Heart left ventricle (tissue), 16 donors: ENCODE results near the gene VPS54. TPM values are rescaled to one million over a fixed set of nuclear protein-coding genes. Genes with fewer than 3 reads are reported as not detected.

ENCODE experiments used
- ATAC-seq, 4 donors: fragments of 200-7000 bp; cut with Tn5 transposase; one replicate each; pipeline ENCODE4 v1.9.1; 2020 to 2022; ENCODE audit warnings: moderate library complexity in 4 of 4, mild to moderate bottlenecking in 3 of 4, moderate number of reproducible peaks in 1 of 4
- DNase-seq, 5 donors: peaks; one replicate each; pipeline ENCODE4 v3.0.0-alpha.2; 2020
- H3K27ac ChIP-seq, 12 donors: fragments of 200-600 bp; sonication (generic) in 4 of 12; one replicate each; pipeline versions ENCODE4 v1.5.0 to v1.8.0; 2016 to 2022; ENCODE audit warnings: mild to moderate bottlenecking in 2 of 12
- H3K27me3 ChIP-seq, 9 donors: fragments of 200-600 bp; sonication (generic) in 2 of 9; one replicate each; pipeline versions ENCODE4 v1.5.1 to v1.8.0; 2016 to 2022; ENCODE audit warnings: mild to moderate bottlenecking in 3 of 9
- H3K36me3 ChIP-seq, 9 donors: fragments of 200-600 bp; sonication (generic) in 2 of 9; one replicate each; pipeline versions ENCODE4 v1.5.0 to v1.8.0; 2018 to 2022; ENCODE audit warnings: mild to moderate bottlenecking in 2 of 9
- H3K4me1 ChIP-seq, 12 donors: fragments of 200-600 bp; sonication (generic) in 4 of 12; one replicate each; pipeline versions ENCODE4 v1.5.0 to v1.8.0; 2016 to 2022; ENCODE audit warnings: mild to moderate bottlenecking in 3 of 12
- H3K4me3 ChIP-seq, 12 donors: fragments of 200-600 bp; sonication (generic) in 4 of 12; one replicate each; pipeline versions ENCODE4 v1.5.0 to v1.8.0; 2017 to 2022; ENCODE audit warnings: mild to moderate bottlenecking in 9 of 12, moderate library complexity in 4 of 12
- H3K9me3 ChIP-seq, 12 donors: fragments of 200-600 bp; sonication (generic) in 4 of 12; one replicate each; pipeline versions ENCODE4 v1.5.0 to v1.8.0; 2016 to 2022; ENCODE audit warnings: mild to moderate bottlenecking in 1 of 12
- POLR2A ChIP-seq, 2 donors: fragments of 450-650 bp; IDR thresholded peaks; one replicate each; pipeline ENCODE4 v1.6.1; 2017; ENCODE audit warnings: antibody characterized with exemption in 2 of 2, mild to moderate bottlenecking in 2 of 2, moderate library complexity in 2 of 2
- WGBS, 4 donors: extraction: QIAGEN DNeasy Blood & Tissue Kit in 2 of 4; methylation state at CpG; one replicate each; pipeline versions ENCODE4 v1.1.5 to v1.1.7; 2013 to 2018; 5-methylcytosine and 5-hydroxymethylcytosine counted together
- intact Hi-C, 10 donors: fragments of 100-400 bp; cut with DNase I; formaldehyde crosslinking; loops; one replicate each; pipeline versions ENCODE4 v1.11.1 to v1.14.2; 2022
- long read RNA-seq, 3 donors: library from polyadenylated mRNA; unstranded; transcript quantifications; one replicate each; pipeline ENCODE4 v2.0.0, GENCODE V29; 2020 to 2021
- polyA plus RNA-seq, 2 donors: library from polyadenylated mRNA; stranded (reverse); fragments of 200-250 nt; gene quantifications; one replicate each; pipeline ENCODE4 v1.2.3, GENCODE V29; 2013
- total RNA-seq, 9 donors: library from RNA; depleted of rRNA in 2 of 9; stranded (reverse); fragments of >200 nt in 2 of 9; fragmentation: NEBNext Ultra II Directional in 3 of 9; extraction: Animal tissue kit (Norgen Biotek cat#: 25700) in 3 of 9; gene quantifications; one replicate each; pipeline versions ENCODE4 v1.1.0 to v1.2.4, GENCODE V29; 2016 to 2023
- TF ChIP-seq, protein P1 (sequence below), 12 donors: fragments of 200-600 bp; sonication (generic) in 4 of 12; IDR thresholded peaks; one replicate each; pipeline versions ENCODE4 v1.5.0 to v1.8.0; 2018 to 2022; ENCODE audit warnings: antibody characterized with exemption in 12 of 12, mild to moderate bottlenecking in 5 of 12
- donor health status: ischemic (EF 13 %, LVEDD 7.1; RV severe dilation, severe dysfunction).
- donor health status: healthy with polysubstance abuse.
- donor health status: DM: no; HTN: yes; CAD: no.
- donor health status: DM: no; HTN: no; CAD: no.
- donor health status: ischemic (EF 25% LVEDD 6.9; RV normal size, moderate dysfunction).
- donor health status: ischemic (EF 25% LVEDD 5.7; RV mildly dilated, moderate dysfunction).
- donor health status: healthy.
- donor health status: DM: yes; HTN: yes; CAD: no.
- donor health status: ischemic (EF 35%, LVEDD 5.7; RV mildly dilated, moderate dysfunction).
- donor health status: nonischemic (EF 11% LVEDD 7.7; RV severe dilation, severe dysfunction).
- donor health status: DM: yes; HTN: yes; CAD: no.
- donor health status: PGD.
- donor health status: ischemic (EF 29% LVEDD 5.4; RV normal size, mild dysfunction).
- donor health status: nonischemic (EF 23%, LVEDD 6.1; RV moderate dilation, normal function).

The VPS54 gene, protein sequence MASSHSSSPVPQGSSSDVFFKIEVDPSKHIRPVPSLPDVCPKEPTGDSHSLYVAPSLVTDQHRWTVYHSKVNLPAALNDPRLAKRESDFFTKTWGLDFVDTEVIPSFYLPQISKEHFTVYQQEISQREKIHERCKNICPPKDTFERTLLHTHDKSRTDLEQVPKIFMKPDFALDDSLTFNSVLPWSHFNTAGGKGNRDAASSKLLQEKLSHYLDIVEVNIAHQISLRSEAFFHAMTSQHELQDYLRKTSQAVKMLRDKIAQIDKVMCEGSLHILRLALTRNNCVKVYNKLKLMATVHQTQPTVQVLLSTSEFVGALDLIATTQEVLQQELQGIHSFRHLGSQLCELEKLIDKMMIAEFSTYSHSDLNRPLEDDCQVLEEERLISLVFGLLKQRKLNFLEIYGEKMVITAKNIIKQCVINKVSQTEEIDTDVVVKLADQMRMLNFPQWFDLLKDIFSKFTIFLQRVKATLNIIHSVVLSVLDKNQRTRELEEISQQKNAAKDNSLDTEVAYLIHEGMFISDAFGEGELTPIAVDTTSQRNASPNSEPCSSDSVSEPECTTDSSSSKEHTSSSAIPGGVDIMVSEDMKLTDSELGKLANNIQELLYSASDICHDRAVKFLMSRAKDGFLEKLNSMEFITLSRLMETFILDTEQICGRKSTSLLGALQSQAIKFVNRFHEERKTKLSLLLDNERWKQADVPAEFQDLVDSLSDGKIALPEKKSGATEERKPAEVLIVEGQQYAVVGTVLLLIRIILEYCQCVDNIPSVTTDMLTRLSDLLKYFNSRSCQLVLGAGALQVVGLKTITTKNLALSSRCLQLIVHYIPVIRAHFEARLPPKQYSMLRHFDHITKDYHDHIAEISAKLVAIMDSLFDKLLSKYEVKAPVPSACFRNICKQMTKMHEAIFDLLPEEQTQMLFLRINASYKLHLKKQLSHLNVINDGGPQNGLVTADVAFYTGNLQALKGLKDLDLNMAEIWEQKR
- total RNA-seq (10 to 100 TPM in 4 of 9 donors, 1 to 10 TPM in 5; 8.7 to 14.0 (median 9.6) TPM), polyA plus RNA-seq (1 to 10 TPM; 6.4 to 8.7 TPM)
- long read RNA-seq, donor 1, full-length matches to known transcripts: 15 of 21 reads
- long read RNA-seq, donor 1, partial matches to known transcripts: 2 of 21 reads
- long read RNA-seq, donor 1, other reads (novel, unspliced or antisense): 4 of 21 reads
- long read RNA-seq, donor 2: 0 reads
- long read RNA-seq, donor 3, full-length matches to known transcripts: 13 of 27 reads
- long read RNA-seq, donor 3, partial matches to known transcripts: 6 of 27 reads
- long read RNA-seq, donor 3, other reads (novel, unspliced or antisense): 8 of 27 reads

DNA sequence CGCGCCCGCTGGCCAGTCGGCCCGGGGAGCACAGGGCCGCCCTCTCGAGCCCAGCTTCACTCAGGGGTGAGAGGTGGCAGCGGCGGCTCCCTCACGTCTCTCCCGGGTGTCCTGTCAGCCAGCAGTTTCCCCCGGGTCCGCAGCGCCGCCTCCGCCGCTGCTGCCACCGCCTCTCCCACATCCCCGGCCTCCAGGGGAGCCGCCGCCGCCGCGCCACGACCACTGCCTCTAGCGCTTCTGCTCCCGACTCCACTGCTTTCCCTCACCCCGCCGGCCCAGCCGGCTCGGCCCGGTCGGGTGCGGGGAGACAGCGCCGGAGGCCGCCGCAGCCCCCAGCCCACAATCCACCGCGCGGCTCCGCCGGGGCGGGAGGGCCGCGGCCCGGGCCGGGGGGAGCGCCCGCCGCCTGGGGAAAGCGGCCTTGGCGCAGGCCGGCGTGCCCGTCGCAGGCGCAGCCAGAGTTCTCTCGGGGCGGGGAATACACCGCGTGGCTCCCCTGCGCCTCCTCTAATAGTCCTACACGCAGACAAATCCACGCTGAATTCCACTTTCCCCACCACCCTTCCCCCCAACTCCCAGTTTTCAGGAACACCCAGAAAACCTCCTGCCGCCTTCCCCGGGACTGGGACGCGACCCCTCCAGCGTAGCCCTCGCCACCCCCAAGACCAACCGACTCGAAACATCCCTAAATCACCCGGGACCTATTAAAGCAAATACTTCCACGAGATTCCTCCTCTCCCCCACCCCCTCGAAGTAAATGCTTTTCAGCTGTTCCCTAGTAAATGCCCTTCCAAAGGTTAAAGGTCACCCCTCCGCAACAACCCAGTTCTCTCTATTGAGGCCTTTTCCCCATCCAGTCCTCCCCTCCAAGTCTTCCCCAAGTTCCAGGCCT, at the start of gene VPS54:
Gene VPS54 (minus strand): TSS at position 346 of the 892 bp plus-strand sequence. CDS start 35,429 bp downstream, outside the sequence.
- peak within 1 kb of the TSS; percentile 95 to 98 (median 97) for H3K27ac ChIP-seq
- no peaks in the 10 kb centered on the region for H3K27me3 ChIP-seq
- H3K4me1 ChIP-seq: peaks cover 0 to 62% (median 32%) of the 10 kb centered on the region in 12 donors
- peak within 1 kb of the TSS; percentile 60 to 92 (median 76) for H3K4me3 ChIP-seq
- H3K9me3 ChIP-seq: no peaks in the 10 kb centered on the region
- WGBS, 4 donors: 2 to 5% (median 3%) methylated on average over 27 to 77 of the region's 77 CpGs
- peak; percentile 55 to 92 (median 85) for ATAC-seq
- no peaks in the 10 kb centered on the region for H3K36me3 ChIP-seq
- intact Hi-C loops: loop anchor here in 1 of 10 donors (10.0 kb wide), 1 partner anchor 325 kb away; no protein-coding TSS in a partner anchor
- peak; percentile 63 to 84 (median 73) for DNase-seq
- no peak for TF ChIP-seq POLR2A (IDR thresholded peaks at IDR 0.05)
- TF ChIP-seq, protein P1, sequence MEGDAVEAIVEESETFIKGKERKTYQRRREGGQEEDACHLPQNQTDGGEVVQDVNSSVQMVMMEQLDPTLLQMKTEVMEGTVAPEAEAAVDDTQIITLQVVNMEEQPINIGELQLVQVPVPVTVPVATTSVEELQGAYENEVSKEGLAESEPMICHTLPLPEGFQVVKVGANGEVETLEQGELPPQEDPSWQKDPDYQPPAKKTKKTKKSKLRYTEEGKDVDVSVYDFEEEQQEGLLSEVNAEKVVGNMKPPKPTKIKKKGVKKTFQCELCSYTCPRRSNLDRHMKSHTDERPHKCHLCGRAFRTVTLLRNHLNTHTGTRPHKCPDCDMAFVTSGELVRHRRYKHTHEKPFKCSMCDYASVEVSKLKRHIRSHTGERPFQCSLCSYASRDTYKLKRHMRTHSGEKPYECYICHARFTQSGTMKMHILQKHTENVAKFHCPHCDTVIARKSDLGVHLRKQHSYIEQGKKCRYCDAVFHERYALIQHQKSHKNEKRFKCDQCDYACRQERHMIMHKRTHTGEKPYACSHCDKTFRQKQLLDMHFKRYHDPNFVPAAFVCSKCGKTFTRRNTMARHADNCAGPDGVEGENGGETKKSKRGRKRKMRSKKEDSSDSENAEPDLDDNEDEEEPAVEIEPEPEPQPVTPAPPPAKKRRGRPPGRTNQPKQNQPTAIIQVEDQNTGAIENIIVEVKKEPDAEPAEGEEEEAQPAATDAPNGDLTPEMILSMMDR (IDR thresholded peaks at IDR 0.05): peak in 4 of 12 donors; percentile 4 to 24 (median 12)

DNA sequence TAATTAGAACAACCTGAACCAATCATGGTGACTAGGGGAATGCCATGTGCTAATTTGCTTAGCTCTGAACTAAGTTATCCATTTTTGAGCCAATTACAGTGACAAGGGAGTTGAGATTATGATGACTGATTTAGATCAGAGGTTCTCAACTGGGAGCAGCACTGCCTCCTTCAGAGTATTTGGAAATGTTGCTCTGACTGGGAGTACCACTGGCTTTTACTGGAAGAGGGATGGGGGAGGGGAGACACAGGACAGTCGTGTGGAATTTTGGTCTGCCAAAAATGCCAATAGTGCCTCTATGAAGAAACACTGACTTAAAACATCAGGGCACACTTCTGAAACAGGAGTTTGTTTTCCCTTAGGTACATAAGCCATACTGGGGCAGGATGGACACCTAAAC, 48.1 kb upstream of the VPS54 start:
- no peak for ATAC-seq
- Histone ChIP-seq H3K9me3 (no peaks in the 10 kb centered on the region), H3K27me3 (no peaks in the 10 kb centered on the region), H3K4me3 (no peak overlapping the region), H3K4me1 (peaks cover 0 to 28% (median 8%) of the 10 kb centered on the region in 12 donors), H3K27ac (no peak overlapping the region), H3K36me3 (no peaks in the 10 kb centered on the region)
- WGBS, 4 donors: 27 to 60% (median 33%) methylated on average over 1 of the region's 1 CpG
- no peak for DNase-seq
- TF ChIP-seq, protein P1 (IDR thresholded peaks at IDR 0.05): no peak
- TF ChIP-seq POLR2A (IDR thresholded peaks at IDR 0.05): no peak
- intact Hi-C loops: loop anchor here in 1 of 10 donors (10.0 kb wide), 1 partner anchor 147 kb away; no protein-coding TSS in a partner anchor

DNA sequence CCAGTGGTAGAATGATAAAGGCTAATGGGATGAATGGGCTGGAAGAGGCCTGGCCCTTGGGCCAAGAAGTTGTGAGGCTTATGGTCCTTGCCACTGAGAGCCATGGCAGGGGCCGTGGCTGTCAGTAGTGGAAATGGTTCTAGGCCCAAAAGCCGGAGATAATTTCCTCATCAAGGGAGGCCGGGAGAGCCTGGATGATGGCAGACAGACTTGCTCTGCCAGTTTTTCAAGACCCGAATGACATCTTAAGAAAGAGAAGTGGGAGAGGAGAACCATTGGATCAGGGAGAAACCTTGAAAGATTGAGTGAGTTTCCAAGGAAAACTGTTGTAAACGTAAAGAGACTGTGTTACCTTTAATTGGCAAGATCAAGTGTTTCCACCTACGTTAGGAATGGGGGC, 46.3 kb upstream of the VPS54 start:
- ATAC-seq (no peak), DNase-seq (no peak)
- WGBS, 4 donors: 94 to 97% (median 94%) methylated on average over 6 of the region's 6 CpGs
- peaks cover 0 to 28% (median 8%) of the 10 kb centered on the region in 12 donors for H3K4me1 ChIP-seq
- intact Hi-C loops: loop anchor here in 1 of 10 donors (10.0 kb wide), 1 partner anchor 149 kb away; no protein-coding TSS in a partner anchor
- H3K36me3 ChIP-seq: no peaks in the 10 kb centered on the region
- no peaks in the 10 kb centered on the region for H3K27me3 ChIP-seq
- no peaks in the 10 kb centered on the region for H3K9me3 ChIP-seq
- peak overlapping the region in 8 of 12 donors; percentile 43 to 80 (median 68) for H3K27ac ChIP-seq
- no peak overlapping the region for H3K4me3 ChIP-seq
- TF ChIP-seq POLR2A (IDR thresholded peaks at IDR 0.05): no peak
- TF ChIP-seq, protein P1 (IDR thresholded peaks at IDR 0.05): no peak
